OCI-M1 (cell line): ENCODE results near the gene TMEM167A.

Experiments
- DNase-seq: peaks from one replicate; lab custom pipeline; 2025; lab: John Stamatoyannopoulos, UW

Gene TMEM167A, protein sequence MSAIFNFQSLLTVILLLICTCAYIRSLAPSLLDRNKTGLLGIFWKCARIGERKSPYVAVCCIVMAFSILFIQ

DNA sequence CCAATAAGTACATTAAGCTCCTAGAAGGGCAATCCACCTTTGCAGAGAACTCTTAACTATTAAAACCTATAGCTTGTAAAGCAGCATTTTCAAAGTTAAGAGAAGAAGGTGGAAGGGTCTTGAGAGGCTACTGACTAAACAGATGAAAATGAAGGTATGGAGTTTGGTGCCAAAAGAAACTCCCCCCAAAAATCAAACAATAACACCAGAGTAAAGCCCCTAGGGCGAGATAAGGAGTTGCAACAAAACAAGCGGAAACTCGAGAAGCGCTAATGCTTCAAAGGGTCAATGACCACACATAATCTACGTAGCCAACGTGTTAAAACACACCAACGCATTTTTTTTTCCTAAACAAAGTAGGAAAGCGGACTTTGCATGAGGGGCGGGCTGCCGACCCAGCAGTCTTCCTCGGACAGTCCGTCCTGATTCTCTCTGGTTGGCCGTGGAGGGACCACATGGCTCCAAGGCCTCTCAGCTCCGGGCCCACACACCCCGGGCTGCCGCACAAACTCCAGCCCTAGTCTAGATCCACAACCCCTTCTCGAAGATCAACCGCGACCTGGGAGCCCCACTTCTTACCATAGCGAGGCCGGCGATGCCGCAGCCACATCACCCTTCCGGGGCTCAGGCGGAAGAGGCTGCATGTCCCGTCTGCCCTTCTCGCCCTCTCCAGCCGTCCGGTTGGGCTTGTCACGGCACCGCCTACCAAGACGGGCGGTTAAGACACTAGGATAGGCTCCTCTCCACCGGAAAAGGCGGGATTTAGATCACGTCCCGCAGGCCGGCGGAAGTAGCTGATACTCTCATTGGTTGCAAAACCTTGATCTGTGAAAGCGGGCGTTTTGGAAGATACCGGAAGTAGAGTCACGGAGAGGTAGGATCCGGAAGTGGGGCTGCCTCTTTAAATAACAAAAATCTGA is at the start of gene TMEM167A, which contains the start of gene XRCC4:
Gene TMEM167A (minus strand): TSS at position 653 of the 920 bp plus-strand sequence. CDS start 71 bp downstream, at position 582.
Gene XRCC4 (plus strand): TSS at position 806 of the 920 bp plus-strand sequence. CDS start 27,373 bp downstream, outside the sequence.
- peak; percentile 99 for DNase-seq

DNA sequence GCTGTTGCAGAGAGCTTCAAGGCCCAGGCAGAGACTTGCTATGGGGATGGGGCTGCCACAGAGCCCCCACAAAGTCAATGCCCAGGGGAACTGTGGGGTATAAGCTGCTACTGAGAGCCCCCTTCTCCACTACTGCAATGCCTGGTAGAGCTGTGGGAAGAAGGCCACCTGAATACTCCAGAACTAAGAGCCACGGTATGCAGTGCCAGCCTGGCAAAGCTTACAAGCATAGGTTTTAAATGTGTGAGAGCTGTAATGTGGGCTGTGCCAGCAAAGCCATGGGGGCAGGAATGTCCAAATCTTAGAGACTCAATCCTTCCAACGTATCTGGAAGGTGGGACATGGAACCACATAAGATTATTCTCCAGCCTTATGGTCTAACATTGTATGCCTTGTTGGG is 49.3 kb upstream of the TMEM167A start:
- no peak for DNase-seq

DNA sequence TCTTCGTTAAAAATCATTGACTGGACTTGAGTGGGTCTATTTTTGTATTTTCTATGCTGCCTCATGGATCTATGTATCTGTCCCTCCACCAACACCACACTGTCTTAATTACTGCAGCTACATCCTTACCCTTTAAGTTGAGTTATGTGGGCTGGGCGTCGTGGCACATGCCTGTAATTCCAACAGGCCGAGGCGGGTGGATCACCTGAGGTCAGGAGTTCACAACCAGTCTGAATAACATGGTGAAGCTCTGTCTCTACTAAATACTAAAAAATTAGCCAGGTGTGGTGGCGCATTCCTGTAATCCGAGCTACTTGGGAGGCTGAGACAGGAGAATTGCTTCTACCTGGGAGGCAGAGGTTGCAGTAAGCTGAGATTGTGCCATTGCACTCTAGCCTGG is 48.4 kb upstream of the TMEM167A start:
- DNase-seq, result no peak

DNA sequence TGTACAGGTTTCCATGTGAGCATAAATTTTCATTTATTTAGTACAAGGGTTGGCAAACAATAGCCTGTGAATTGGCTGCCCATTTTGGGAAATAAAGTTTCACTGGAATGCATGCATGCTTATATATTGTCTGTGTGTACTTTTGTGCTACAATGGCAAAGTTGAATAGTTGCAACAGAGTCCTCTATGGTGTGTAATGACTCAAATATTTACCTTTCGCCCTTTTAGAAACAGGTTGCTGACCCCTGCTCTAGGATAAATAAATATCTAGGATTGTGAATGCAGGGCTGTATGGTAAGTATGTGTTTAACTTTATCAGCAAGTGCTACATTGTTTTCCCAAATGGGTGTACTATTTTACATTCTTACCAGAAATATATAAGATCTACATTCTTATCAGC is 47.4 kb upstream of the TMEM167A start:
- no peak for DNase-seq

GRCh38 chr5:83118976-83119375 is 41.8 kb upstream of the TMEM167A start:
- no peak for DNase-seq

DNA sequence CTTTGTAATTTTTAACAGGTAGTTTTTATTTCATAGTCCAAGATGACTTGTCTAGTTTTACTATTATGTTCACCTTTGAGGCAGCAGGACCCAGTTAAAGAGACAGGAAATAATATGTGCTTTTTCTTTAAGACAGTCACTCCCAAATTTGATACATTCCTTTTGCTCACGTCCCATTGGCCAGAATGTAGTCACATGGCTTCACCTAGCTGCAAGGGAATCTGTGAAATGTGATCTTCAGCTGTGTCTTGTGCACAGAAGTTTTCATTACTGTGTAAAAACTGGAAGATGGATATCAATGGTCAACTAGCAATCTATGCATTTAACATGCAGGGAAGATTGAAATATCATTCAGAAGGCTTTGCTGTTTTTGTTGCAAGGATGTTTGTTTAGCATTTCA is 41.3 kb upstream of the TMEM167A start:
- DNase-seq, result no peak

DNA sequence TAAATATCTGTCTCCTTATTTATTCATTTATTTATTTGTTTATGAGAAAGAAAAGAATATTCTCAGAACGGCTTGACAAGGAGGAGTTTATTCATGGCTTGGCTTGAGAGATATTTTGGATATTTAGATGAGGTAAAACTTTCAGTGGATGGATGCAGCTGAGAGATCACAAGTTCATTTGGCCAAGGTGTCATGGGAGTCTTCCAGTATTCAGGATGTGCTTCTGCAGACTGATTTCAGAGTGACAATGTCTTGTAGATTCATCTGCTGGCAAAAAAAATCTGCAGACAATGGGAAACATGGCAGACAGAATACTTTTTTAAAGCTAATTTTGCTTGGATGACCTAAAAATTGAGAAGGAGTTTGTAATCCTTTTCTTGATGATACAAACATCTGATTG is 38.6 kb upstream of the TMEM167A start:
- no peak for DNase-seq

- no peak for DNase-seq
Observed at GRCh38 chr5:83109380-83109779, 32.2 kb upstream of the TMEM167A start.

DNA sequence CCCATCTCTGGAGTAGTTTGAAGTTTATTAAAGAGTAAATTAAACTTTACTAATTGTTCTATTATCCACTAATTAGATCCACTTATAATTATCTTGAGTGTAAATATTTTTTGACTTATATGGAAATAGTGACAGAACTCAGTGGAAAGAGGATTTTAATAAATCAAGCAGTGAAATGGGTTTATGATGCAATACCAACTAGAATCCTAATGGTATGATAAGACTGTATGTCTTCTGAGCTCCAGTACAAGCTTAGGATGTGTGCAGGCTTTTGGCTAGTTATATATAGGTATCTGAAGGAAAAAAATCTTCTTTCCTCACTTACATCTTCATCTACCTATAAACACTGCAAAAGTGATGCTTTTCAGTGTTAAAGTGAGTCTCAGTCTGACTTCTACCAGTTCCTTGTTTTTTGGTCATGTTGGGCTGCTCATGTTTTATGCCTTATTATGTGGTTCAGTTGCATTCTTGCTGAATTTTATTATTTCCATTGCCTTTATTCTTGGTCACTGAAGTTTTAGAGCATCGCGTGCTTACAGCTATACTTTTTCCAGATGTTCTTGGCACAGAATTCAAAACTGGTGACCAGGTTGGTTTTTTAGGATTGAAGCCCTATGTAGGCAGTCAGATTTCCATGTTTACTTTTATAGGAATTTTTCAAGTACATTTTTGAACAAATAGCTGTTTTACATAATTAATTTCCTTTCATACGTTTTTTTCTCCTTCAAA is 30.7 kb upstream of the TMEM167A start:
- peak; percentile 25 for DNase-seq

DNA sequence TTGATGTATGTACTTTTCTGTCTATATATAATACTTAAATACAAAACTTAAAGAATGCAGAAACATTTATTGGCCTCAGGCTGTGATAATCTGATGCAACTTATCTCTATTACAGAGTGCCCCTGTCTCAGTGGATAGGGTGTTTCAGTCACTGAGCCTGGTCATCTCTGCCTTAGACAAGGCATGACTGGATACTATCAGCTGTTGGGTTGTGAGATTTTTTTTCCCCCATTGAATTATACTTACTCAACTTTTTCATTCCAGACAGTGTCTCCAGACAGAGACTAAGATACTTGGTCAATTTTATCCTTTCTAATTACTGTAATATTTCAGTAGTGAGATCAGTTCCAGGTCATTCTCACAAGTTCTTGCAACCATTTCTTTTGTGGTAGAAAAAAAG is 26.8 kb upstream of the TMEM167A start:
- DNase-seq, result peak; percentile 47

GRCh38 chr5:83102364-83102980 is 25.3 kb upstream of the TMEM167A start:
- peak; percentile 84 for DNase-seq

- DNase-seq, result peak; percentile 20
Observed at GRCh38 chr5:83101514-83101913, 24.3 kb upstream of the TMEM167A start.

DNA sequence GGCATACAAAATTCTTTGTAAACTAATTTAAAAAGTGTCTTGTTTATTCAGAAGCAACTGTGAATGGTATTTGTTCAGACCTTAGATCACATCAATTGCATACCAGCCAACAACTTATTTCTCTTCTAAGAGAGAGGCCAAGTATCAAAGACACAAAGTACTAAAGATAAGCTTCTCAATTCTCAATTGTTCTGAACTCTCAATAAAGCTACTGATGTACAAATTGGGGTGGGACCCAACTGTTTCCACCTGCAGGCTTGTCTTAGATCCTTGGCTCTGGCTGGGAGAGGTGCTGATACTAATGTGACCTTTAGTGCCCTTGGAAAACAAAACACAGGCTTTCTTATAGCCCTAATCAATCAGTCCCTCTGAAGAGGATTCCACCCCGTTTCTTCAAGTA is 22.3 kb upstream of the TMEM167A start:
- no peak for DNase-seq

DNA sequence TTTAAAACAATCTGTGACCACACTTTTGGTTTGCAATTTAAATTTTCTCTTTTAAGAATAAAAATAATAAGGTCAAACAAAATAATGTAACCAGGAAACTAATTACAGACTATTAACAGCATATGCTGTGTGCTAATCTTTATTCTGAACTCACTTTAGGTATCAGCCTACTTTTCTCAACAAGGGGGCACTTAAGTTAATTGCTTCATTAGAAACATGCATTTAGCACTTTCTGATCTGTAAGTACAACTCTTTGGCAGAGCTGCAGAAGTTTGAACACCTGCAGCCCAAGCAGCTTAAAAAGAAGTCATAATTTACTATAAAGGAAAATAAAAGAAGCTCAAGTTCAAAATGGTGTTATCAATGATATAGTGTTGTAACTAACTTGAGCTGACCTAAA is 21.8 kb upstream of the TMEM167A start:
- DNase-seq, result peak; percentile 31

- peak; percentile 49 for DNase-seq
Observed at GRCh38 chr5:83097689-83098231, 20.6 kb upstream of the TMEM167A start.

DNA sequence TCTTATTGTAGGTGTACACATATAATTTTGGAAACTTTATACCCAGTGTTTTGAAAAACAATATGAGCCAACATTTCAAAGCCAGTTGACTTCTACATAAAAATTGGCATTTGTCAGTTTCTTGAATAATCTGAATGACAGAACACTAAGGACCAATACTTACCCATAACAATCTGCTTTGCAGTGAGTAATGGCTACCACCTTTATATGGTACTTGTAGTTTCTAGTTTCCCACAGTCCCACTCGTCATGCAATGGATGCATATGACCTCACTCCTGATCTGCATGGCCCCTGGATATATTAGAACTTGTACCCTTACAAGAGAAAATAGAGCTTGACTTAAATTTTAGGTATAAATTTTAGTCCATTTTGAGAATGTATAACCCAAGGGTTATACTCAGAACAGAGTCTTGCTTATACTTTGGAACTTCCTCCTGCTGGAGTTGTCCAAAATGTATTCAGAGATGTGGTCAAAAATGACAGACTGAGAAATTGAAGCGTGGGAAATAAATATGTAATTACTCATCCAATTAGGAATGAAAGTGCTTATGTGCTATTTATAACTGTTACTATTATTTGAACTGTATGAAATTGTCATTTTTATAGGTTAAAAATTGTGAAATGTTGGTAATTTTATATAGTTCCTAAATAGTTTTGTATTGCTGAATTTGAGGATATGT is 19.6 kb upstream of the TMEM167A start:
- DNase-seq, result no peak

DNA sequence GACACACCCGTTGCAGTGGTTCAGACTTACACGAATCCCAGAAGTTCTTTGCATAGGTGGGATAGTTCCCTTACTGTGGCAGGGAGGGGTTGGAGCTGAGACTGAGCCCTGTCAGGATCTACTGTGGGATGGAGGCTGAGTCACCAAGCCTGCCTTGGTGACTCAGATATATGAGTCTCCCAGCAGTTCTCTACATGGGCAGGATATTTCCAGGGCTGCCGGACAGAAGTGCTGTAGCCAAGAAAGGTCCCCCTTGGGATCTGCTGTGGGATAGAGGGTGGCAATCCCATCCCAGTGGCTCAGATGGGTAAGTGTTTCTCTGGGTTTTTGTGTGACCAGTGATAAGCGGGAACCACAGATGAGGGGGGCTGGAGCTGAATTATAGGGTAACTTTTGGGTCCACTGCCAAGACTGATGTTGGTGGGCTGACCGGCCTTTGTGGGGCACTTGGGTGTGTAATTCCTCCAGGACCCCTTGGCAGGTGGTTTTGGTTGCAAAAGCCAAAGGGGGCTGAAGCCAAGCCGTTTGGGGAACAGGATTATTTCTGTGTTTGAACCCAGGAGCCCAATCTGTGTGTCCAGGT is 18.9 kb upstream of the TMEM167A start:
- DNase-seq, result no peak

DNA sequence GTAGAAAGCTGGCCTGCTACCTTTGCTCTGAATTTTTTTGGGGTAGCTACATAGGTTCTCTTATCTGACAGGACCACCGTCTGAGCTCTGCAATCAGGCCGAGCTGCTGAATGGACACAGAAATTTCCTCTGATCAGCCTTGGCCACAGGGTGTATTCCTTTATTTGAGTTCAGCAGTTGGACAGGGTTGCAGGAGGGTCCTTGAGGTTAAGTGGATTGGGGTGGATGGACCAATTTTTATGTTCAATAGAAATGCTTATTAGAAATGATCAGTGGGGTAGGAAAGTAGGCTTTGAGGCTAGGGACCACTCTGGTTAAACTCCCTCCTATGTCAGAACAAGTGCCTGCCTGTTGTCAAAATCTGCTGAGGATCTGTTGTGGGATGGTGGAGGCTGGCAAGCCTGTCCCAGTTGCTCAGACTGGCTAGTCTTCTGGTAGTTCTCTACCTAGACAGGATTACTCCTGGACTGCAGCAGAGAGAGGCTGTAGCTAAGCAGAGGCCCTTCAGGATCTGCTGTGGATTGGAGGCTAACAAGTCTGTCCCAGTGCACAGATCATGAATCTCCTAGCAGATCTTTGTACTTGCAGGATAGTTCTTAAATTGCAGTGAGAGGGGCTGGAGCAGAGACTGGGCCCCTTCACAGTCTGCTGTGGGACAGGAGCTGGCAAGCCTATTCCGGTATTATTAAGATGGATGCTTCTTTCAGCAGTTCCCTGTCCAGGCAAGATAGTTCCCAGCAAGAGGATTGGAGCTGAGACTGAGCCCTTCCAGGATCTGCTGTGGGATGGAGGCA is 18.2 kb upstream of the TMEM167A start:
- DNase-seq, result no peak

DNA sequence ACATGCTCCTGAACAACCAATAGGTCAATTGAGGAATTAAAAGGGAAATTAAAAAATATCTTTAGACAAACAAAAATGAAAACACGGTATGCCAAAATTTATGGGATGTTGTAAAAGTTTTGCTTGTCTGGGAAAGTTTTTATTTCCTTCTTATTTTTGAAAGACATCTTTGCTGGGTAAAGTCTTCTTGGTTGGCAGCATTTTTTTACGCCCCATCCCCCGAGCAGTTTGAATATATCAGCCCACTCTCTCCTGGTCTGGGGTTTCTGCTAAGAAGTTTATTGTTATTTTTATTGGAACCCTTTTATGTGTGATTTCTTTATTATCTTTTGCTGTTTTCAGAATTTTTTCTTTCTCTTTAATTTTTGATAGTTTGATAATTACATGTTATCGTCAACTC is 16.5 kb upstream of the TMEM167A start:
- DNase-seq, result no peak

- no peak for DNase-seq
Observed at GRCh38 chr5:83092619-83093018, 15.4 kb upstream of the TMEM167A start.
